Posterior cingulate gyrus (tissue), 11 donors: ENCODE measurements around the gene RNF213.
A peak's percentile ranks its signal among the peaks of the same experiment; 100 is the strongest.
"Not testable (repeated sequence)": the region's sequence is repeated elsewhere in the genome, so short reads cannot be mapped to it uniquely, and the experiment has no call there.

ENCODE experiments used
- DNase-seq, 10 donors: peaks; one replicate each; pipeline versions ENCODE4 v3.0.0 to v3.0.0-alpha.2; 2020 to 2021; ENCODE audit warnings: mixed read lengths in 3 of 10
- intact Hi-C: fragments of 100-400 bp; cut with DNase I; formaldehyde crosslinking; loops from one replicate; pipeline ENCODE4 v1.15.1; 2023

RNF213 gene

DNA sequence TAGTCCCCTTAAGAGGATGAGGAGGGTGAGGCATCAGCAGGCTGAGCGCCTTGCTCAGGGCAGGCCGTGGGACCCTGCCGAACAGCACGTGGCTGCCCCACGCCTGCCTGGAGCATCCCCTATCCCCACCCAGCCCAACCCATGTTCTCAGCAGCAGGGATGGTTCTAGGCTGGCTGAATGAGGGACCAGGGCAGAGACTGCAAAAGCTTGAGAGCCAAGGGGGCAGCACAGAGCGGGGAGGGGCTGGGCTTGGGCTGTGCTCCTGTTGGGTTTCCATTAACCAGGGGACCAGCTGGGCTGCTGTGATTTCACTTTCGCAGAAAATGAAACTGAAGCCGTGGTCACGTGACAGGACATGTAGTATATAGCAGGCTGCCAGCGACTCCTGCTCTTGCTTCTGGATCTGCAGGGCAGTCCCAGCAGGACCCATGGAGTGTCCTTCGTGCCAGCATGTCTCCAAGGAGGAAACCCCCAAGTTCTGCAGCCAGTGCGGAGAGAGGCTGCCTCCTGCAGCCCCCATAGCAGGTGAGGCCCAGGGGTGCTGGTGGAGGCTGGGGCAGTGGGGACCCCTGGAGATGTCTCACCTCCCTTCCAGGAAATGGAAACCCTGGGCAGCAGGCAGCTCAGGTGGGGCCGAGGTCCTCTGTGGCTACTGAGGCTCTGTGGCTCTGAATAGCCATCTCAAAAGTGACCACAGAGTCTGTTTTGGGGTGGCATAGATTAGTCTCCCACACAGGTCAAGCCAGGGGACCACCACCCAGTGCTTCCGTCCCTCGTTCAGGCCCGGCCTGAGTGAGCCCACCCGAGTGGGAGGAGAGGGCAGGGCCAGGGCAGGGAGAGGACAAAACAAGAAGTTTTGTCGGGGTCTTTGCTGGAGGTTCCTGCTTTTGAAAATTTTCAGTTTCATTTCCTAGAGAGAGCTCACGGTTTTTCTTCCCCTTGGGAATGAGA lies 2.9 kb downstream of the RNF213 start:
- intact Hi-C loops: loop anchor here (5.0 to 10.0 kb wide), 2 partner anchors 116 to 159 kb away; partner anchors contain the start of genes EIF4A3 and GAA
- DNase-seq: peak in 6 of 10 donors; percentile 16 to 83 (median 44)

GRCh38 chr17:80264205-80265075 lies 3.8 kb downstream of the RNF213 start:
- peak in 1 of 10 donors; percentile 77 for DNase-seq
- intact Hi-C loops: loop anchor here (5.0 to 10.0 kb wide), 2 partner anchors 117 to 160 kb away; partner anchors contain the start of genes EIF4A3 and GAA

DNA sequence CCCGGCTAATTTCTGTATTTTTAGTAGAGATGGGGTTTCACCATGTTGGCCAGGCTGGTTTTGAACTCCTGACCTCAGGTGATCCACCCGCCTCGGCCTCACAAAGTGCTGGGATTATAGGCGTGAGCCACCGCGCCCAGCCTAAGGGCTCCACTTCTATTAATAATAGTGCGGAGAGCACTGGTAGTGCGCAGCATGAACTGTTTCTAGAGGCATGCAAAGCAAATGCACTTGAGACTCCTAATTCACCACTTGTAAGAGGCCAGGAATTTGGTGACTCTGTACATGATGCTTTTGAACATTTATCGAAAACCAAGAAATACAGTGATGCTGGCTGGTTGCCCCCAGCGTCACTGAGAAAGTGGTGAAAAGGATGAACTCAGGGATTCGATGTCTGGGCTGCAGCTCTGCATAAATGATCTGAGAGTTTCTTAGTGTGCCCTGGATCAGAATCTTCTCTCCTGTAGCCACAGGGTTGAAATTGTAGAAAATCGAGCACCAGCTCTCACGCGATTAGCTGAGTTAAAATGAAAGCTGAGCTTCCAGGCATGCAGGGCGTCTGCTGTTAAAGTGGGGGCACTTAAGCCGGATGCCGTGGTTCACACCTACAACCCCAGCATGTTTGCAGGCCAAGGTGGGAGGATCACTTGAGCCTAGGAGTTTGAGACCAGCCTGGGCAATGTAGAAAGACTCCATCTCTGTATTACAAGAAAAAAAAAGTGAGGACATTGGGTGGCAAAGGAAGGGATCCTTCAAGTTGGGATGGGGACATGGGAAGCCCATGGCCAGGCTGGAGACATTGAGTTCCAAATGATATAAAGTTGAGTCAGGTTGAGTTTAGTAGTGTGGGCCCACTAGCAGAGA lies 4.8 kb downstream of the RNF213 start:
- no peak for DNase-seq
- intact Hi-C loops: loop anchor here (10.0 kb wide), 1 partner anchor 161 kb away; the partner anchor contains the start of gene GAA

DNA sequence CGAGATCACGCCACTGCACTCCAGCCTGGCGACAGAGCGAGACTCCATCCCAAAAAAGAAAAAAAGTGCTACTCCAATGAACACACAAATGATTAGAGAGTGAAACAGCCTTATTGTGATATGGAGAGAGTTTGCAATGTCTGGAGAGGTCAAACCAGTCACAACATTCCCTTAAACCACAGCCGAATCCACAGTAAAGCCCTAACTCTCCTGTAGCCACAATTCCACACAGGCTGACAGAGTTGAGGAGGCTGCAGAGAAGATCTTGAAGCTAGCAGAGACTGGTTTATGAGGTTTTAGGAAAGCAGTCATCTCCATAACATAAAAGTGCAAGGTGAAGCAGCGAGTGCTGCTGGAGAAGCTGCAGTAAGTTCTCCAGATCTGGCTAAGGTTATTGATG lies 6.7 kb downstream of the RNF213 start:
- intact Hi-C loops: loop anchor here (10.0 kb wide), 1 partner anchor 163 kb away; the partner anchor contains the start of gene GAA
- DNase-seq: no peak

DNA sequence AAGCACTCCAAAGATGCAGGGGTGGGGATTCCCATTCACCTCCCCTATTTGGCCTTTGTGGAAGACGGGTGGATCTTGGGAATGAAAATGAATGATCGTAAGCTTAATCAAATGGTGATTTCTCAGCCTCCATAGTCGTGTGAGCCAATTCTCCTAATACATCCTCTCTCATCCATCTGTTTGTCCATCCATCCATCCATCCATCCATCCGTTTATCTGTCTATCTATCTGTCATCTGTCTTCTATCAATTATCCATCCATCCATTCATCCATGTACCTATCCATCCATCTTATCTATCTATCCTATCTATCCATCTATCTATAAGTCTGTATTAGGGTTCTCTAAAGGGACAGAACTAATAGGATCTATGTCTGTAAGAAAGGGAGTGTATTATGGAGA lies 7.8 kb downstream of the RNF213 start:
- intact Hi-C loops: loop anchor here (10.0 kb wide), 1 partner anchor 164 kb away; the partner anchor contains the start of gene GAA

DNA sequence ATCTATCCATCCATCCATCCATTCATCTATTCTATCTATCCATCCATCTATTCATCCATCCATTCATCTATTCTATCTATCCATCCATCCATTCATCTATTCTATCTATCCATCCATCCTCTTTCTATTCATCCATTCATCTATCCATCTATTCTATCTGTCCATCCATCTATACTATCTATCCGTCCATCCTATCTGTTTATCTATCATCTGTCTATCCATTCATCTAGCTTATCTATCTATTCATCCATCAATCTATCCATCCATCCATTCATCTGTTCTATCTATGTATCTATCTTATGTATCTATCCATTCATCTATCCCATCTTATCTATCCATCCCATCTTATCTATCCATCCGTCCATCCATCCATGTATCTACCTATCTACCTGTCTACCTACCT lies 8.8 kb downstream of the RNF213 start:
- no peak for DNase-seq
- intact Hi-C loops: loop anchor here (10.0 kb wide), 1 partner anchor 165 kb away; the partner anchor contains the start of gene GAA

More for the DNA sequence above, 7.8 kb downstream of the RNF213 start:
- no peak for DNase-seq

- intact Hi-C loops: no loop called here
- no peak for DNase-seq
These were observed 9.5 kb downstream of the RNF213 start for GRCh38 chr17:80270104-80270503.

DNA sequence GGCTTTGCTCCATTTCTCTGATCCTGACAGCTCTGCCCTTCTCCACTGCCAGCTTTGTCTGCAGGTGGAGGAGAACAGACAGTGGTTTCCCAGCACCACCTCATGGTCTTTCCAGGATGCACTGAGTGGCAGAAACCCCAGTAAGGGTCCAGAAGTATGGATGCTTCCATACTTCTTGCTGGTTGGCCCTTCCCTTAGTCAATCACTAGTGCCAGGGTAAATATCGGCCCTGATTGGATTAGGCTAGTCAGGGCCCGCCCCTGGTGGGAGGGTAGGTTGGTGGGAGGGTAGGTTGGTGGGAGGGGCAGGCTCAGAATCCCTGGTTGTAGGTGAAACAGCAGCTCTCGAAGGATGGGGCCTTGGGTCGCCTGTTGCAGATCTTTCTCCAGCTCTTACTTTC lies 10.2 kb downstream of the RNF213 start:
- intact Hi-C loops: no loop called here
- no peak for DNase-seq

DNA sequence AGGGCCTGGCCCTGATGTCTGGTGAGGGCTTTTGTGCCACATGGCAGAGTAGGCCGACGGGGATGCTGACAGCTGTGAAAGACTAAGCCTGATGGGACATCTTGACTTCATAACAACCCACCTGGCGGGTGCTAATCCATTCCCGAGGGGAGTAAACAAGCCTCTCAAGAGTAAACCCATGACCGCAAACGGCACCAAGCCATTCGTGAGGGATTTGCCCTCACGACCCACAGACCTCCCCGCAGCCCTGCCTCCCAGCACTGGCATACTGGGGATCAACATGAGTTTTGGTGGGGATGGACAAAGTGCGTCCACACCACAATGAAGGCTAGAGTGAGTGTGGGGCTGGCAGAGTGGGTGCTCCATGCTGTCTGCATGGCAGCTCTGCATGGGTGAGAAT lies 11.7 kb downstream of the RNF213 start:
- intact Hi-C loops: no loop called here
- no peak for DNase-seq

DNA sequence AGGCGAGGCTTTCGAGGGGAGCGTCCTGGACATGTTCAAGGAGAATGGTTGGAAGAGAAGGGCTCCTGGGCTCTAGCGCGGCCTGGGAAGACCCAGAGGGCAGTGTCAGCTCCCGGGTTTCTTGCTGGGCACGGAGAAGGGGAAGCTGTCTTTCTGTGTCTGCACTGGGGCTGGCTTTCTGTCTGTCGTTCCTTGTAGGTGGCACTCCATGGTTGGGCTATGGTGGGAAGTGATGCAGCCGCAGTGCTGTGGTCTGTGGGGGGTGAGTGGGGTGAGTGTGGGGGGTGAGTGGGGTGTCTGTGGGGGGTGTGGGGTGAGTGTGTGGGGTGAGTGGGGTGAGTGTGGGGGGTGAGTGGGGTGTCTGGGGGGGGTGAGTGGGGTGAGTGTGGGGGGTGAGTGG lies 13.7 kb downstream of the RNF213 start:
- no peak for DNase-seq
- intact Hi-C loops: no loop called here

DNA sequence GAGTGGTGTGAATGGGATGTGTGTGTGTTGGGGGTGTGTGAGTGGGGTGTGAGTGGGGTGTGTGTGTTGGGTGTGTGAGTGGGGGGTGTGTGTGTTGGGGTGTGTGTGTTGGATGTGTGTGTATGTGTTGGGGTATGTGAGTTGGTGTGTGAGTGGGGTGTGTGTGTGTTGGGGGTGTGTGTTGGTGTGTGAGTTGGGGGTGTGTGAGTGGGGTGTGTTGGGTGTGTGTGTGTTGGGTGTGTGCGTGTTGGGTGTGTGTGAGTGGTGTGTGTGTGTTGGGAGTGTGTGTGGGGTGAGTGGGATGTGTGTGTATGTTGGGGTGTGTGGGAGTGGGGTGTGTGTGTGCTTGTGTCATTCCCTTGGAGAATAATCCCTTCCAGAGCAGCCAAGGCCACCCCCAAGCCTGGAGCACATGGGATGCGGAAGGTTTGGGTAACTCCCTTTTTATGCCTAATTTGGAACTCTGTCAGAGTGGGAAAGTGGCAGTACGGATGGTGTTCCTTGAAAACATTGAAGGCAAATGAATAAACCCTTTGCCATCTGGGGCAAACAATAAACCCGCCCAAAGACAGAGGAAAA lies 14.3 kb downstream of the RNF213 start:
- no peak for DNase-seq
- intact Hi-C loops: no loop called here

DNA sequence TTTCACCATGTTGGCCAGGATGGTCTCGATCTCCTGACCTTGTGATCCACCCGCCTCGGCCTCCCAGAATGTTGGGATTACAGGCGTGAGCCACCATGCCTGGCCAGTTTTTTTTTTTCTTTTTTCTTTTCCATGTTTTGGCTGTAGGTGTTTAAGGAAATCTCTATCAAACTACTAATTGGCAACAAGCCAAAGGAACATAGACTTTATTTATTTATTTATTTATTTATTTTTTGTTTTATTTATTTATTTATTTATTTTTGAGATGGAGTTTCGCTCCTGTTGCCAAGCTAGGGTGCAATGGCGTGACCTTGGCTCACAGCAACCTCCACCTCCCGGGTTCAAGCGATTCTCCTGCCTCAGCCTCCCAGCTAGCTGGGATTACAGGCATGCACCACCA lies 15.2 kb downstream of the RNF213 start:
- DNase-seq, intact Hi-C loops: not testable (repeated sequence)

- peak in 6 of 10 donors; percentile 14 to 90 (median 56) for DNase-seq
- intact Hi-C loops: no loop called here
These were observed 17.4 kb downstream of the RNF213 start for GRCh38 chr17:80277751-80278671.

DNA sequence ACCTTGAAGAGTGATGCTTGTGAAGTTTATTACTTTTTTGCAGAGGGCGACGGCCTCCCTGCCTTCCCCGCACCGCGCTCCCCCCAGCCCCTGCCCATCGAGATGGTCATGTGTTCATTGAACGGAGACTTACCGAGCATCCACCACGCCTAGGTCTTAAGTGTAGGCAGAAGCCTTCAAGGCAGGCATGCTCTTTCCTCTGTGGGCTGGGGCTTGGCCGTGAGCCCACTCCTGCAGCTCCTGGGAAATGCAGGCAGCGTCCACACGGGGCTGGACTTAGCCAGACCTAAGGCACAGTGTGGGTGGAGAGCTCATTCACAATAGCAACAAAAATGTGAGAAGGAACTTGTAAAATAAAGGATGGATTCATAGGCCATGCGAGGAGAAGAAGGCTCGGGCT lies 19.2 kb downstream of the RNF213 start:
- intact Hi-C loops: no loop called here
- peak in 4 of 10 donors; percentile 15 to 86 (median 78) for DNase-seq

- intact Hi-C loops: no loop called here
These were observed 20.9 kb downstream of the RNF213 start for GRCh38 chr17:80281516-80281915.

DNA sequence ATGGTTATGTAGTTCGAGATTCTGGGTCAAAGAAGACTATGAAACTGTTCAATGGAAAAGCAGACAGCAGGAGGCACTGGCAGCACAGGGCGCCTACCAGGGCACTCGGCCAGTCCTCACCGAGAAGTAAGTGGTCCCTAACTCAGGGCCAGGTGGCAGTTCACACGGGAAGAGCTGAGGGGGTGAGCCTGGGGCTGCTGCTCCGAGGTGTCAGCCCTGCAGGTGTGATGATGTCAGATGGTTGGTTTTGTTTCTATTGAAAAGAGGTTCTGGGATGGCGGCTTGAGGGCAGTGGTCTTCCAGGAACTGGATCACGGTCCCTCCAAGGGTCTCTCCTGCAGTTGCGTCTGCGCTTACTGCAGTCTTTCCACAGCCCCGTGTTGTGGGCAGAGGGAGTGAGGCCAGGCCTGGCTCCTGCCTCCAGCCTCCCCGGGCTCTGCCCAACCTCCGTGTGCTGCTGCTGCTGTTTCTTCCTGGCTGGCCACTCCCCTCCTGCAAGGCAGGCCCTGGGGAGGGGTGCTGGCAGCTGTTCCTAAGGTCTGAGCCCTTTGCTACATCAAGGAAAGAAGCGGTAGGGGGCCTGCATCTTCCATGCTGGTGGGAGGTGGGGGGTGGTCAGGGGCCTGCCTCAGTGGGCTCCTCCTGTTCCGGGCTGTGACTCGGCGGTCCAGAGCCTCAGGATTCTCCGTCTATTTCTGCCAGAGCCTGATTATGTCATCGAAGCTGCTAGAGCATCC lies 22.6 kb downstream of the RNF213 start:
- intact Hi-C loops: no loop called here
- peak in 2 of 10 donors; percentile 42 to 47 for DNase-seq

More at GRCh38 chr17:80281516-80281915, 20.9 kb downstream of the RNF213 start:
- peak in 1 of 10 donors; percentile 35 for DNase-seq

DNA sequence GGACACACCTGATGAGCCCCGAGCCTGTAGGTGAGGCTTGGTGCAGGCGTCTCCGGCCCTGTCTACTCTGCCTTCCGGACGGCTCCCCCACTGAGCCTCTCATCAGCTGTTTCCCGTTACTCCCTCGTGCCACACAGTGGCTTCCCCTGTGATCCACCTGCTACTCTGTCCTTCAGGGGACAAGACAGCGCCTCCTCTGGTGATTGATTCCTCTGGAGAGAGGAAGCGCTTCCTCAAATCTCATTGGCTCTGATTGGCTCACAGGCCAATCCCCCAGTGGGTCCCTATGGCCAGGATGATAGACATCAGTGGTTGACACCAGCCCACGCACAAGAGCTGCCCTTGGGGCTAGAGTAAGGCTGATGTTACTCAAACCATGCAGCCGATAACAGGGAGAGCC lies 24.0 kb downstream of the RNF213 start:
- intact Hi-C loops: no loop called here

More for the DNA sequence above, 24.0 kb downstream of the RNF213 start:
- DNase-seq: peak in 2 of 10 donors; percentile 9 to 30
